ENCODE measurements around the gene CSTF2T. TPM values are rescaled to one million over a fixed set of nuclear protein-coding genes. Genes with fewer than 3 reads are reported as not detected.
"Not testable (repeated sequence)": the region's sequence is repeated elsewhere in the genome, so short reads cannot be mapped to it uniquely, and the experiment has no call there.

CSTF2T gene
- total and polyA plus RNA-seq, 2 experiments from 2014 or later: 8.2 to 28.5 TPM

DNA sequence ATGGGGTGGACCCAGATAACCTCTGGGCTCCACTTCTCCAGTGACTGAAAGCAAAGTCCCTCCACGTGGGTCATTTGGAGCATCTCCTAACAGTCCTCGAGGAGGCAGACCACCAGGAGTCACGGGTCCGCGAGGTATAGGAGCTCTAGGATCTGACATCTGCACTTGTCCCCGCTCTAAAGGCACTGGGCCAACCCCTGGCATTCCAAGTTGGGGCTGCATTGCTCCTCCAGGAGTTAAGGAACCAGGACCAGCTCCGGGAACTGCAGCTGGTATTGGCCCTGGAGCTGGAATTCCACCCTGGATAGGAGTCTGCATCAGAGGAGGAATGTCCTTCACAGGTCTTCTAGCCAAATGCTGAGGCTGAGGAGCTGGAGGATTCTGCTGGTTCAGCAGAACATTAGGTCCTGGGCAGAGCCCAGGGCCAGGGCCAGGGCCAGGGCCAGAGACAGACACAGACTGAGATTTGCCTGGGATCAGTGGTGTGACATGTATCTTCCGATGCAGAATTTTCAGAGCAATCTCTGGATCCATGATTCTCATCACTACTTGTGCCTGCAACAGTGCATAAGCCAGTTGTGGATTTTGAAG, 827 bp downstream of the CSTF2T start:
- no peaks in the 10 kb centered on the region for H3K9me3 ChIP-seq (ENCODE audit: low read depth)
- H3K27ac ChIP-seq: peak overlapping the region; percentile 98
- peak overlapping the region; percentile 60 for H3K4me3 ChIP-seq
- H3K36me3 ChIP-seq: no peaks in the 10 kb centered on the region
- peaks cover 15% of the 10 kb centered on the region for H3K4me1 ChIP-seq (ENCODE audit: low read depth)
- H3K27me3 ChIP-seq: no peaks in the 10 kb centered on the region
- DNase-seq (ENCODE audit: low read depth in 1 of 2, low spot score in 1 of 2): no peak
- TF ChIP-seq, protein P1, sequence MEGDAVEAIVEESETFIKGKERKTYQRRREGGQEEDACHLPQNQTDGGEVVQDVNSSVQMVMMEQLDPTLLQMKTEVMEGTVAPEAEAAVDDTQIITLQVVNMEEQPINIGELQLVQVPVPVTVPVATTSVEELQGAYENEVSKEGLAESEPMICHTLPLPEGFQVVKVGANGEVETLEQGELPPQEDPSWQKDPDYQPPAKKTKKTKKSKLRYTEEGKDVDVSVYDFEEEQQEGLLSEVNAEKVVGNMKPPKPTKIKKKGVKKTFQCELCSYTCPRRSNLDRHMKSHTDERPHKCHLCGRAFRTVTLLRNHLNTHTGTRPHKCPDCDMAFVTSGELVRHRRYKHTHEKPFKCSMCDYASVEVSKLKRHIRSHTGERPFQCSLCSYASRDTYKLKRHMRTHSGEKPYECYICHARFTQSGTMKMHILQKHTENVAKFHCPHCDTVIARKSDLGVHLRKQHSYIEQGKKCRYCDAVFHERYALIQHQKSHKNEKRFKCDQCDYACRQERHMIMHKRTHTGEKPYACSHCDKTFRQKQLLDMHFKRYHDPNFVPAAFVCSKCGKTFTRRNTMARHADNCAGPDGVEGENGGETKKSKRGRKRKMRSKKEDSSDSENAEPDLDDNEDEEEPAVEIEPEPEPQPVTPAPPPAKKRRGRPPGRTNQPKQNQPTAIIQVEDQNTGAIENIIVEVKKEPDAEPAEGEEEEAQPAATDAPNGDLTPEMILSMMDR (IDR thresholded peaks at IDR 0.05; ENCODE audit: low read depth, low read length): no peak

DNA sequence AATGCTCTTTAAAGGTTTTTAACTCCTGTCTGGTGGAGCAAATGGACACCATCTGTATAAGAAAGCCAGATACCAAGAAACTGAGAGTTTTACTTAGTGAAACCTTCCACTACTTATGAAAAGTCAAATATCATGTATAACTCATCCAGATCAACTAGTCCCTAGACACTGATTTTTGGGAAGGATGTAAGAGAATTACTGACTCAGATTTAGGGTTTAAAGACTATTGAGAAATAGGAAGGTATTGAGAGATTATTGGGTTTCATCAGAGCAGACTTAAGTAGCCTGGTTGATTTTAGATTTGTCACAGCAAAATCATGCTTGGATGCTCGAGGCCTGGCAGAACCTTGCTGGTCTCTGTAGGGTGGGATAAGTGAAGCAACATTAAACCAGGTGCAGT, 3.1 kb downstream of the CSTF2T start:
- no peak overlapping the region for H3K4me3 ChIP-seq
- no peaks in the 10 kb centered on the region for H3K27me3 ChIP-seq
- no peaks in the 10 kb centered on the region for H3K36me3 ChIP-seq
- TF ChIP-seq, protein P1 (IDR thresholded peaks at IDR 0.05; ENCODE audit: low read depth, low read length): no peak
- H3K27ac ChIP-seq: no peak overlapping the region
- H3K4me1 ChIP-seq (ENCODE audit: low read depth): peaks cover 15% of the 10 kb centered on the region
- no peaks in the 10 kb centered on the region for H3K9me3 ChIP-seq (ENCODE audit: low read depth)
- no peak for DNase-seq (ENCODE audit: low read depth in 1 of 2, low spot score in 1 of 2)

DNA sequence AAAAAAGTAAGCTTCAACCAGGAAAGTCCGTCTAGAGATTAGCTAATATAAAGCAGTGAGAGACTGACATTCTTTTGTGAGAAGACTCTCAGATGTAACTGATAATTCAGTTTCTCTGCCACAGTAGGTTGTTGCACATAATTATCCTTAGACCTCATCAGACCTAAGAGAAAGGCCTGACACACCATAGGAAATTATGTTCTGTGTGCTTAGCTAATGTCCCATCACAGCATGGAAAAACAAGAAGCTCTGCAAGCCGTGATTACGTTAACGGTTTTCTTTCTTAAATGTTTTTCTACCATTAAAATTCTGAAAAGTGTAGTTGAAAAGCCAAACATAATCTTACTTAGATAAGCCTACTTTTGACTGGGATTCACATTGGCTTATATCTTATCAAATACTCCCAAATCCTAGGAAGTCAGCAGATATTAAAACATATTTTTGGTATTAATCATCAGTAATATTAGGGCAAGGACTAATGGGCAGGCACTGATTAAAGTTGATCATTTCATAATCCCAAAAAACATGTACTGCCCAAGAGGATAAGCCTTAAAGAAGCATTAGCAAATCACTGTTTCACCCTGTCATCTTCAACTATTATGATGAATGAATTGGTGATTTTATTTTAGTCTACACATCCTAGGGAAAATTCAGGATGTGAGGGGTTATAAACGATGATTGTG, 5.2 kb downstream of the CSTF2T start:
- H3K4me3 ChIP-seq: no peak overlapping the region
- DNase-seq (ENCODE audit: low read depth in 1 of 2, low spot score in 1 of 2): peak in 1 of 2 donors; percentile 44
- H3K36me3 ChIP-seq: no peaks in the 10 kb centered on the region
- no peaks in the 10 kb centered on the region for H3K9me3 ChIP-seq (ENCODE audit: low read depth)
- TF ChIP-seq, protein P1 (IDR thresholded peaks at IDR 0.05; ENCODE audit: low read depth, low read length): no peak
- H3K4me1 ChIP-seq (ENCODE audit: low read depth): peaks cover 9% of the 10 kb centered on the region
- no peak overlapping the region for H3K27ac ChIP-seq
- H3K27me3 ChIP-seq: no peaks in the 10 kb centered on the region

DNA sequence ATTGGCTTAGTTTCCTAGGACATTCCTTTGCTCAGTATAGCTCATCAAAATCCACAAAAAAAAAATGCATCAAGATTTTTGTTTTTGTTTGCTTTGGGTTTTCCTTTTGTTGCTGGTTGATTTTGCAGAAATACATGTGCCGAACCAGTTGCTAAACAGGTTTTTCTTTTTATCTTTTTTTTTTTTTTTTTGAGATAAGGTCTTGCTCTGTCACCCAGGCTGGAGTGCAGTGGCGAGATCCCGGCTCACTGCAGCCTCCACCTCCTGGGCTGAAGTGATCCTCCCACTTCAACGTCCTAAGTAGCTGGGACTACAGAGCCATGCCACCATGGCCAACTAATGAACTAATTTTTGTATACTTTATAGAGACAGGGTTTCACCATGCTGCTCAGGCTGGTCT, 8.3 kb downstream of the CSTF2T start:
- no peaks in the 10 kb centered on the region for H3K9me3 ChIP-seq (ENCODE audit: low read depth)
- TF ChIP-seq, protein P1 (IDR thresholded peaks at IDR 0.05; ENCODE audit: low read depth, low read length): no peak
- no peak for DNase-seq (ENCODE audit: low read depth in 1 of 2, low spot score in 1 of 2)

DNA sequence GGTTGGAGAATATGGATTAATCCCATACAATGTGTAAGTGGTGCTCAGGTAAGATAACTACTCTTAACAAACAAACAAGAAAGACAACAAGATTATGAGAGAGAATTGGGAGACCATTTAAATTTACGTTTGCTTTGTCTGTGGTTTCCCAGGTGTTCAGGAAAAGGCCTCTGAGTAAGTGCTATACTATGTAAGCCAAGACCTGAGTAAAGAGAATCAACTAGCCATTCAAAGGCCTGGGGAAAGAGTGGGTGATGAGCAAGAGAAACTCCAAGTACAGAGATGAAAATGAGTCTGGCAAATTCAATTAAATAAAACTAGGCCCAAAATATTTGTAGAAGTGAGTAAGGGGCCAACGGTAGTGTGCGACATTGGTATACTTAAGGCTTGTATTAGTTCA, 9.9 kb downstream of the CSTF2T start:
- H3K36me3 ChIP-seq: no peaks in the 10 kb centered on the region
- H3K9me3 ChIP-seq (ENCODE audit: low read depth): no peaks in the 10 kb centered on the region
- no peak for DNase-seq (ENCODE audit: low read depth in 1 of 2, low spot score in 1 of 2)
- TF ChIP-seq, protein P1 (IDR thresholded peaks at IDR 0.05; ENCODE audit: low read depth, low read length): no peak
- no peak overlapping the region for H3K4me3 ChIP-seq
- no peaks in the 10 kb centered on the region for H3K4me1 ChIP-seq (ENCODE audit: low read depth)
- H3K27me3 ChIP-seq: no peaks in the 10 kb centered on the region
- no peak overlapping the region for H3K27ac ChIP-seq

More for the DNA sequence above, 8.3 kb downstream of the CSTF2T start:
- H3K4me1 ChIP-seq (ENCODE audit: low read depth): no peaks in the 10 kb centered on the region
- no peak overlapping the region for H3K27ac ChIP-seq
- no peaks in the 10 kb centered on the region for H3K36me3 ChIP-seq
- H3K27me3 ChIP-seq: no peaks in the 10 kb centered on the region
- H3K4me3 ChIP-seq: no peak overlapping the region

DNA sequence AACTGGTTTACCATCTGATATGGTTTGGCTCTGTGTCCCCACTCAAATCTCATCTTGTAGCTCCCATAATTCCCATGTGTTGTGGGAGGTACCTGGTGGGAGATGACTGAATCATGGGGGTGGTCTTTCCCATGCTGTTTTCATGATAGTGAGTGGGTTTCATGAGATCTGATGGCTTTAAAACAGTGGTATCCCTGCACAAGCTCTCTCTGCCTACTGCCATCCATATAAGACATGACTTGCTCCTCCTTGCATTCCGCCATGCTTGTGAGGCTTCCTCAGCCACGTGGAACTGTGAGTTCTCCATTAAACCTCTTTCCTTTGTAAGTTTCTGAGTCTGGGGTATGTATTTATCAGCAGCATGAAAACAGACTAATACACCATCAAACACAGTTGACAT, 10.6 kb downstream of the CSTF2T start:
- not testable (repeated sequence) for H3K36me3 ChIP-seq; H3K27ac ChIP-seq; DNase-seq (ENCODE audit: low read depth in 1 of 2, low spot score in 1 of 2); H3K4me1 ChIP-seq (ENCODE audit: low read depth); H3K9me3 ChIP-seq (ENCODE audit: low read depth); H3K4me3 ChIP-seq; H3K27me3 ChIP-seq
